Stimulated activated CD8-positive, alpha-beta memory T cell treated with anti-CD3 and anti-CD28 coated beads, Interleukin-15, amount 100 ng/mL, for 4 hours (primary cell): Measurements from ENCODE around the gene CCNT2.
A peak's percentile ranks its signal among the peaks of the same experiment; 100 is the strongest.
"Not testable (repeated sequence)": the region's sequence is repeated elsewhere in the genome, so short reads cannot be mapped to it uniquely, and the experiment has no call there.

Experiments used
- DNase-seq, 2 donors: peaks; one replicate each; pipeline ENCODE4 v3.0.0-alpha.2; 2020; ENCODE audit warnings: low read depth in 2 of 2

The CCNT2 gene

GRCh38 chr2:134918526-134919340 lies at the start of gene CCNT2:
Gene CCNT2 (plus strand): TSS chr2:134918822. CDS start chr2:134918855, 33 bp downstream.
- peak; percentile 99 to 100 for DNase-seq

GRCh38 chr2:134869946-134870736 lies 48.5 kb upstream of the CCNT2 start:
- no peak for DNase-seq

- no peak for DNase-seq
Measured at GRCh38 chr2:134873152-134873551, 45.5 kb upstream of the CCNT2 start.

GRCh38 chr2:134875309-134875708 lies 43.3 kb upstream of the CCNT2 start:
- DNase-seq, result no peak

GRCh38 chr2:134882773-134883172 lies 35.8 kb upstream of the CCNT2 start:
- DNase-seq, result no peak

- DNase-seq, result no peak
Measured at GRCh38 chr2:134883552-134884293, 34.9 kb upstream of the CCNT2 start.

GRCh38 chr2:134884435-134884834 lies 34.2 kb upstream of the CCNT2 start:
- no peak for DNase-seq

GRCh38 chr2:134892282-134893035 lies 26.2 kb upstream of the CCNT2 start:
- no peak for DNase-seq

- no peak for DNase-seq
Measured at GRCh38 chr2:134897932-134898331, 20.7 kb upstream of the CCNT2 start.

- no peak for DNase-seq
Measured at GRCh38 chr2:134899204-134899603, 19.4 kb upstream of the CCNT2 start.

- no peak for DNase-seq
Measured at GRCh38 chr2:134900151-134900550, 18.5 kb upstream of the CCNT2 start.

- DNase-seq, result not testable (repeated sequence)
Measured at GRCh38 chr2:134903701-134904100, 14.9 kb upstream of the CCNT2 start.

GRCh38 chr2:134905168-134905567 lies 13.5 kb upstream of the CCNT2 start:
- no peak for DNase-seq

GRCh38 chr2:134906726-134907125 lies 11.9 kb upstream of the CCNT2 start:
- DNase-seq, result no peak

- DNase-seq, result not testable (repeated sequence)
Measured at GRCh38 chr2:134907441-134908116, 11.0 kb upstream of the CCNT2 start.

GRCh38 chr2:134910763-134911399 lies 7.7 kb upstream of the CCNT2 start:
- DNase-seq, result no peak

- DNase-seq, result no peak
Measured at GRCh38 chr2:134911400-134911785, 7.2 kb upstream of the CCNT2 start.

GRCh38 chr2:134912361-134912760 lies 6.3 kb upstream of the CCNT2 start:
- DNase-seq, result no peak

GRCh38 chr2:134917360-134917865 lies 1.2 kb upstream of the CCNT2 start:
- DNase-seq, result no peak

- DNase-seq, result peak in 1 of 2 donors; percentile 78
Measured at GRCh38 chr2:134917888-134918525, 615 bp upstream of the CCNT2 start.
